ENCODE data around the gene EFEMP2. TPM values are rescaled to one million over a fixed set of nuclear protein-coding genes. Genes with fewer than 3 reads are reported as not detected.

EFEMP2 gene
- total RNA-seq, 1 experiment from 2014 or later = 1.4 TPM

- CTCF ChIA-PET = no interaction called here
- H3K27me3 ChIP-seq (replicated peaks; ENCODE audit: control insufficient read depth, insufficient read depth, low read length) = no peaks in the 10 kb centered on the region
- Mint-ChIP-seq H3K27ac (ENCODE audit: unreplicated experiment) (no peak overlapping the region), H3K36me3 (ENCODE audit: insufficient read depth, unreplicated experiment) (no peaks in the 10 kb centered on the region), H3K4me1 (ENCODE audit: low read depth, unreplicated experiment) (peaks cover 9% of the 10 kb centered on the region), H3K4me3 (ENCODE audit: unreplicated experiment) (no peak overlapping the region), H3K9me3 (ENCODE audit: unreplicated experiment) (no peaks in the 10 kb centered on the region), H3K27me3 (ENCODE audit: insufficient read depth, unreplicated experiment) (peaks cover 3% of the 10 kb centered on the region)
- no peaks in the 10 kb centered on the region; the same call in 1 of the 2 replicates for H3K9me3 ChIP-seq
- no TSS peak for BruUV-seq (replicated peaks)
- POLR2A ChIA-PET = no interaction called here
- no peak for DNase-seq
- H3K36me3 ChIP-seq (ENCODE audit: control insufficient read depth, insufficient read depth, low read length) = no peaks in the 10 kb centered on the region
- peaks cover 13% of the 10 kb centered on the region for H3K4me1 ChIP-seq
- intact Hi-C loops (cut with micrococcal nuclease; ENCODE audit: unreplicated experiment) = loop anchor here (5.0 kb wide), 1 partner anchor 158 kb away; no protein-coding TSS in a partner anchor
- no peak overlapping the region for H3K4me3 ChIP-seq (ENCODE audit: low read depth, low read length)
- no peak for TF ChIP-seq CTCF (IDR thresholded peaks at IDR 0.05; ENCODE audit: insufficient read depth in 1 of 2, low read depth in 1 of 2, low read length in 1 of 2, severe bottlenecking in 1 of 2, unreplicated experiment in 1 of 2)
Measured at GRCh38 chr11:65829459-65829858, 43.1 kb downstream of the EFEMP2 start.

- intact Hi-C loops (cut with micrococcal nuclease; ENCODE audit: unreplicated experiment) = loop anchor here (5.0 kb wide), 1 partner anchor 160 kb away; no protein-coding TSS in a partner anchor
- Histone ChIP-seq H3K4me1 (peaks cover 13% of the 10 kb centered on the region), H3K36me3 (ENCODE audit: control insufficient read depth, insufficient read depth, low read length) (no peaks in the 10 kb centered on the region), H3K9me3 (no peaks in the 10 kb centered on the region; the same call in 1 of the 2 replicates), H3K4me3 (ENCODE audit: low read depth, low read length) (no peak overlapping the region), H3K27me3 (replicated peaks; ENCODE audit: control insufficient read depth, insufficient read depth, low read length) (no peaks in the 10 kb centered on the region)
- Mint-ChIP-seq H3K9me3 (ENCODE audit: unreplicated experiment) (no peaks in the 10 kb centered on the region), H3K27ac (ENCODE audit: unreplicated experiment) (no peak overlapping the region), H3K36me3 (ENCODE audit: insufficient read depth, unreplicated experiment) (no peaks in the 10 kb centered on the region), H3K4me3 (ENCODE audit: unreplicated experiment) (no peak overlapping the region), H3K27me3 (ENCODE audit: insufficient read depth, unreplicated experiment) (peaks cover 3% of the 10 kb centered on the region), H3K4me1 (ENCODE audit: low read depth, unreplicated experiment) (peaks cover 9% of the 10 kb centered on the region)
- POLR2A ChIA-PET = interaction anchor here (0.5 to 1.2 kb wide), 4 partner anchors 17 to 302 kb away, joined by 7 to 9 read pairs (median 8); partner anchors contain the start of genes MUS81 and SCYL1
- CTCF ChIA-PET = interaction anchor here (0.6 to 2.1 kb wide), 19 partner anchors 10 to 497 kb away, joined by 3 to 12 read pairs (median 5); partner anchors contain the start of genes CFL1, FIBP, KAT5 and MUS81
- no peak for TF ChIP-seq CTCF (IDR thresholded peaks at IDR 0.05; ENCODE audit: insufficient read depth in 1 of 2, low read depth in 1 of 2, low read length in 1 of 2, severe bottlenecking in 1 of 2, unreplicated experiment in 1 of 2)
- no TSS peak for BruUV-seq (replicated peaks)
- DNase-seq = peak in 1 of 2 experiments; percentile 28
Measured at GRCh38 chr11:65826984-65827735, 45.4 kb downstream of the EFEMP2 start.

- Mint-ChIP-seq H3K36me3 (ENCODE audit: insufficient read depth, unreplicated experiment) (no peaks in the 10 kb centered on the region), H3K4me3 (ENCODE audit: unreplicated experiment) (no peak overlapping the region), H3K27me3 (ENCODE audit: insufficient read depth, unreplicated experiment) (no peaks in the 10 kb centered on the region), H3K4me1 (ENCODE audit: low read depth, unreplicated experiment) (peaks cover 9% of the 10 kb centered on the region), H3K27ac (ENCODE audit: unreplicated experiment) (no peak overlapping the region), H3K9me3 (ENCODE audit: unreplicated experiment) (no peaks in the 10 kb centered on the region)
- no peaks in the 10 kb centered on the region for H3K36me3 ChIP-seq (ENCODE audit: control insufficient read depth, insufficient read depth, low read length)
- ChIA-PET POLR2A (interaction anchor here (0.7 kb wide), 1 partner anchor 54 kb away, joined by 4 read pairs; no protein-coding TSS in a partner anchor), CTCF (no interaction called here)
- DNase-seq = no peak
- H3K9me3 ChIP-seq = no peaks in the 10 kb centered on the region; the same call in 1 of the 2 replicates
- intact Hi-C loops (cut with micrococcal nuclease; ENCODE audit: unreplicated experiment) = no loop called here
- no peak for TF ChIP-seq CTCF (IDR thresholded peaks at IDR 0.05; ENCODE audit: insufficient read depth in 1 of 2, low read depth in 1 of 2, low read length in 1 of 2, severe bottlenecking in 1 of 2, unreplicated experiment in 1 of 2)
- no peak overlapping the region for H3K4me3 ChIP-seq (ENCODE audit: low read depth, low read length)
- no TSS peak for BruUV-seq (replicated peaks)
- H3K4me1 ChIP-seq = peaks cover 13% of the 10 kb centered on the region
- no peaks in the 10 kb centered on the region for H3K27me3 ChIP-seq (replicated peaks; ENCODE audit: control insufficient read depth, insufficient read depth, low read length)
Measured at GRCh38 chr11:65822776-65823528, 49.6 kb downstream of the EFEMP2 start.
